Esophagus muscularis mucosa (tissue), 4 donors: ENCODE measurements around the gene GRB14.

Experiments used
- CTCF ChIP-seq, 3 experiments: fragments of 200-600 bp in 2 of 3; fragments of 450-650 bp in 1 of 3; sonication (generic) in 2 of 3; IDR thresholded peaks; one replicate each; pipeline ENCODE4 v1.5.1; 2017 to 2019; ENCODE audit warnings: antibody characterized with exemption in 3 of 3, mild to moderate bottlenecking in 2 of 3, moderate library complexity in 1 of 3
- EP300 ChIP-seq: sonication (generic); formaldehyde crosslinking; IDR thresholded peaks from one replicate; pipeline ENCODE4 v1.6.1; 2017; ENCODE audit warnings: antibody characterized with exemption
- POLR2AphosphoS5 ChIP-seq, 2 donors: sonication (generic); formaldehyde crosslinking; IDR thresholded peaks; one replicate each; pipeline ENCODE4 v1.6.1; 2017; ENCODE audit warnings: antibody characterized with exemption in 2 of 2

- no peak for TF ChIP-seq CTCF (IDR thresholded peaks at IDR 0.05)
- no peak for TF ChIP-seq EP300
- TF ChIP-seq POLR2AphosphoS5 (IDR thresholded peaks at IDR 0.05): no peak
Measured at GRCh38 chr2:164655336-164655735, 34.1 kb upstream of the GRB14 start.
